Liver (tissue), 3 donors: ENCODE measurements around the gene AP3S1.

ENCODE experiments used
- ATF3 ChIP-seq: IDR thresholded peaks from 2 replicates; pipeline ENCODE4 v1.6.1; 2016; ENCODE audit warnings: antibody characterized with exemption
- CTCF ChIP-seq: fragments of 150-350 bp; IDR thresholded peaks from 2 replicates; pipeline ENCODE4 v1.5.1; 2017; ENCODE audit warnings: improper control_type of control experiment, low read depth, low read length; ENCODE audit not compliant: missing input control
- EGR1 ChIP-seq, 2 donors: IDR thresholded peaks; 2 replicates each; pipeline ENCODE4 v1.6.1; 2016 to 2018; ENCODE audit warnings: antibody characterized with exemption in 2 of 2, low read depth in 2 of 2
- FOXA2 ChIP-seq: IDR thresholded peaks from 2 replicates; pipeline ENCODE4 v1.6.1; 2016; ENCODE audit warnings: antibody characterized with exemption
- GABPA ChIP-seq, 2 donors: IDR thresholded peaks in 1 of 2; conservative IDR thresholded peaks in 1 of 2; 2 replicates each; pipeline ENCODE4 v1.6.1; 2016; ENCODE audit warnings: antibody characterized with exemption in 2 of 2, mild to moderate bottlenecking in 1 of 2, moderate library complexity in 1 of 2
- JUND ChIP-seq, 2 donors: IDR thresholded peaks; 2 replicates each; pipeline ENCODE4 v1.6.1; 2016; ENCODE audit warnings: antibody characterized with exemption in 2 of 2
- REST ChIP-seq: IDR thresholded peaks from 2 replicates; pipeline ENCODE4 v1.6.1; 2016; ENCODE audit warnings: antibody characterized with exemption, mild to moderate bottlenecking
- YY1 ChIP-seq: IDR thresholded peaks from 2 replicates; pipeline ENCODE4 v1.6.1; 2016; ENCODE audit warnings: antibody characterized with exemption, mild to moderate bottlenecking
- donor health status: healthy.
- donor health status: healthy.

- TF ChIP-seq CTCF (no peak), REST (no peak), GABPA (IDR thresholded peaks at IDR 0.05 in 1 of 2, conservative IDR thresholded peaks at IDR 0.05 in 1 of 2) (no peak), FOXA2 (no peak), ATF3 (no peak), EGR1 (IDR thresholded peaks at IDR 0.05; ENCODE audit: low read depth in 2 of 2) (no peak), YY1 (no peak), JUND (IDR thresholded peaks at IDR 0.05) (no peak)
Measured at GRCh38 chr5:115817386-115817785, 24.3 kb upstream of the AP3S1 start.
